ENCODE measurements around the gene MYCBPAP.

MYCBPAP gene

GRCh38 chr17:50571681-50572080 is 63.4 kb downstream of the MYCBPAP start:
- DNase-seq (ENCODE audit: low read depth in 2 of 2) = no peak

GRCh38 chr17:50572541-50572940 is 64.3 kb downstream of the MYCBPAP start:
- no peak for DNase-seq (ENCODE audit: low read depth in 2 of 2)

GRCh38 chr17:50573866-50574611 is 65.8 kb downstream of the MYCBPAP start:
- DNase-seq (ENCODE audit: low read depth in 2 of 2) = no peak

GRCh38 chr17:50575581-50576210 is 67.5 kb downstream of the MYCBPAP start:
- no peak for DNase-seq (ENCODE audit: low read depth in 2 of 2)

- DNase-seq (ENCODE audit: low read depth in 2 of 2) = no peak
Observed at GRCh38 chr17:50576864-50577263, 68.6 kb downstream of the MYCBPAP start.

- DNase-seq (ENCODE audit: low read depth in 2 of 2) = no peak
Observed at GRCh38 chr17:50577451-50577954, 69.3 kb downstream of the MYCBPAP start.

GRCh38 chr17:50578173-50578572 is 69.9 kb downstream of the MYCBPAP start:
- DNase-seq (ENCODE audit: low read depth in 2 of 2) = no peak

GRCh38 chr17:50579399-50579798 is 71.2 kb downstream of the MYCBPAP start:
- DNase-seq (ENCODE audit: low read depth in 2 of 2) = no peak

GRCh38 chr17:50580646-50581045 is 72.4 kb downstream of the MYCBPAP start:
- DNase-seq (ENCODE audit: low read depth in 2 of 2) = no peak

Data from stimulated activated CD4-positive, alpha-beta T cell treated with anti-CD3 and anti-CD28 coated beads, Interleukin-1b, Interleukin-23, amount 100 ng/mL, for 4 hours (primary cell).